SK-N-SH treated with all-trans-retinoic acid at 6 μM for 48 hours (cell line): ENCODE measurements around the gene FCAMR.

Source experiments
- CREB5 ChIP-seq: fragments of 250-450 bp; sonication (Bioruptor Pico); IDR thresholded peaks from 2 replicates; pipeline ENCODE4 v1.5.1; 2020; ENCODE audit warnings: low read depth, mild to moderate bottlenecking, moderate library complexity
- OSR1 ChIP-seq: fragments of 250-450 bp; sonication (Bioruptor Pico); IDR thresholded peaks from 2 replicates; pipeline ENCODE4 v1.8.0; 2022; ENCODE audit warnings: moderate library complexity, mild to moderate bottlenecking, inconsistent platforms
- PATZ1 ChIP-seq: fragments of 250-450 bp; sonication (Bioruptor Pico); IDR thresholded peaks from 2 replicates; pipeline ENCODE4 v1.8.0; 2020; ENCODE audit warnings: mild to moderate bottlenecking, moderate library complexity, borderline replicate concordance
- TSHZ2 ChIP-seq: fragments of 250-450 bp; sonication (Bioruptor Pico); IDR thresholded peaks from 2 replicates; pipeline ENCODE4 v1.5.0; 2020; ENCODE audit warnings: mild to moderate bottlenecking, moderate library complexity
- ZFP3 ChIP-seq: fragments of 250-450 bp; sonication (Bioruptor Pico); IDR thresholded peaks from 2 replicates; pipeline ENCODE4 v1.5.0; 2020; ENCODE audit warnings: mild to moderate bottlenecking, moderate library complexity

- TF ChIP-seq CREB5 (CRISPR knock-in tag) = no peak
- TF ChIP-seq TSHZ2 = no peak
- TF ChIP-seq OSR1 (CRISPR knock-in tag) = no peak
- TF ChIP-seq PATZ1 (CRISPR knock-in tag) = no peak
- no peak for TF ChIP-seq ZFP3 (CRISPR knock-in tag)
Observed at GRCh38 chr1:206937425-206937824, 32.8 kb downstream of the FCAMR start.
